ENCODE measurements around the gene MED16. TPM values are rescaled to one million over a fixed set of nuclear protein-coding genes. Genes with fewer than 3 reads are reported as not detected.
A peak's percentile ranks its signal among the peaks of the same experiment; 100 is the strongest.

The MED16 gene
- total and polyA plus RNA-seq, 12 donors = 5.3 to 139 (median 62.6) TPM

GRCh38 chr19:862581-863314, 30.2 kb downstream of the MED16 start:
- H3K36me3 ChIP-seq (replicated peaks in 1 of 2) = peaks cover 0 to 1% of the 10 kb centered on the region in 2 donors
- TF ChIP-seq, protein P1, sequence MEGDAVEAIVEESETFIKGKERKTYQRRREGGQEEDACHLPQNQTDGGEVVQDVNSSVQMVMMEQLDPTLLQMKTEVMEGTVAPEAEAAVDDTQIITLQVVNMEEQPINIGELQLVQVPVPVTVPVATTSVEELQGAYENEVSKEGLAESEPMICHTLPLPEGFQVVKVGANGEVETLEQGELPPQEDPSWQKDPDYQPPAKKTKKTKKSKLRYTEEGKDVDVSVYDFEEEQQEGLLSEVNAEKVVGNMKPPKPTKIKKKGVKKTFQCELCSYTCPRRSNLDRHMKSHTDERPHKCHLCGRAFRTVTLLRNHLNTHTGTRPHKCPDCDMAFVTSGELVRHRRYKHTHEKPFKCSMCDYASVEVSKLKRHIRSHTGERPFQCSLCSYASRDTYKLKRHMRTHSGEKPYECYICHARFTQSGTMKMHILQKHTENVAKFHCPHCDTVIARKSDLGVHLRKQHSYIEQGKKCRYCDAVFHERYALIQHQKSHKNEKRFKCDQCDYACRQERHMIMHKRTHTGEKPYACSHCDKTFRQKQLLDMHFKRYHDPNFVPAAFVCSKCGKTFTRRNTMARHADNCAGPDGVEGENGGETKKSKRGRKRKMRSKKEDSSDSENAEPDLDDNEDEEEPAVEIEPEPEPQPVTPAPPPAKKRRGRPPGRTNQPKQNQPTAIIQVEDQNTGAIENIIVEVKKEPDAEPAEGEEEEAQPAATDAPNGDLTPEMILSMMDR (IDR thresholded peaks at IDR 0.05) = no peak
- TF ChIP-seq POLR2A (IDR thresholded peaks at IDR 0.05) = no peak
- peaks cover 6 to 9% of the 10 kb centered on the region in 2 donors for H3K4me1 ChIP-seq (replicated peaks in 1 of 2)
- intact Hi-C loops (cut with DNase I) = loop anchor here in 1 of 2 donors (5.0 kb wide), 1 partner anchor 55 kb away; the partner anchor contains the start of gene KISS1R
- 9 to 24% (median 16%) methylated on average over 17 to 48 of the region's 48 CpGs for WGBS, 4 donors
- H3K9me3 ChIP-seq (replicated peaks in 1 of 3) = no peaks in the 10 kb centered on the region
- DNase-seq = peak; percentile 64 to 84 (median 74)
- peaks cover 9% of the 10 kb centered on the region for H3K27me3 ChIP-seq
- H3K4me3 ChIP-seq = no peak overlapping the region
- peak overlapping the region in 1 of 5 donors; percentile 29 for H3K27ac ChIP-seq

DNA sequence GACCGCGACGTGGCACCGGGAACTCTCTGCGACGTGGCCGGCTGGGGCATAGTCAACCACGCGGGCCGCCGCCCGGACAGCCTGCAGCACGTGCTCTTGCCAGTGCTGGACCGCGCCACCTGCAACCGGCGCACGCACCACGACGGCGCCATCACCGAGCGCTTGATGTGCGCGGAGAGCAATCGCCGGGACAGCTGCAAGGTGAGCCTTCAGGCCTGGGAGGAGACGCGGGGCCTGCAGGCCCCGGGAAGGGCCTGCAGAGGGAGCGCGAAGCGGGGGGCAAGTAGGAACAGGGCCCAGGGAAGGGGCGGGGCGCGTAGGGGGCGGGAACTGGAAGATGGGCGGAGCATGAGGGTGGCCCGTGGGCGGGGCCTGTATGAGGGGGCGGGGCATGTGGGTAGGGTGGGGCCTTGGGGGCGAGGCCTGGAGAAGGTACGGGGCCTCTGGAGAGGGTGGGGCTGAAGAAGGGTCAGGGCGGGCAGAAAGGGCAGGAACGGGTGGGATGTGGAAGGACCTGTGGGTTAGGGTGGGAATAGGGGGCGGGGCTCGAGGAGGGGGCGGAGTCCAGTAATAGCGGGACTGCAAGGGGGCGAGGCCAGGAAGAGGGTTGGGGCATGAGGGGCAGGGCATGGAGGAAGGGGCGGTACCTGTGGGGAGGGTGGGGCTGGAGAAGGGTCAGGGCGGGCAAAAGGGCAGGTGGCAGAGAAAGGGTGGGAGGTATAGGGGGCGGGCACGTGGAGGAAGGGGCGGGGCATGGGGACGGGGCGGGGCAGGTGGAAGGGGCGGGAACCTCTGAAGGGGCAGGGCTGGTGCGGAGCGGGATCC, 31.0 kb downstream of the MED16 start:
- Histone ChIP-seq H3K27ac (peak overlapping the region in 1 of 5 donors; percentile 29), H3K9me3 (replicated peaks in 1 of 3) (no peaks in the 10 kb centered on the region), H3K4me3 (no peak overlapping the region), H3K27me3 (peaks cover 9% of the 10 kb centered on the region), H3K4me1 (replicated peaks in 1 of 2) (peaks cover 6 to 9% of the 10 kb centered on the region in 2 donors), H3K36me3 (replicated peaks in 1 of 2) (no peaks in the 10 kb centered on the region)
- WGBS, 4 donors = 7 to 28% (median 14%) methylated on average over 10 to 60 of the region's 60 CpGs
- TF ChIP-seq, protein P1 (IDR thresholded peaks at IDR 0.05) = peak in 1 of 6 experiments; percentile 6
- no peak for TF ChIP-seq POLR2A (IDR thresholded peaks at IDR 0.05)
- DNase-seq = peak in 6 of 7 donors; percentile 45 to 85 (median 64)
- intact Hi-C loops (cut with DNase I) = loop anchor here in 1 of 2 donors (5.0 kb wide), 1 partner anchor 55 kb away; the partner anchor contains the start of gene KISS1R

- no peak for TF ChIP-seq POLR2A (IDR thresholded peaks at IDR 0.05)
- TF ChIP-seq, protein P1 (IDR thresholded peaks at IDR 0.05) = no peak
- Histone ChIP-seq H3K4me1 (replicated peaks in 1 of 2) (peaks cover 6 to 9% of the 10 kb centered on the region in 2 donors), H3K27ac (no peak overlapping the region), H3K27me3 (peaks cover 9% of the 10 kb centered on the region), H3K9me3 (replicated peaks in 1 of 3) (no peaks in the 10 kb centered on the region), H3K36me3 (replicated peaks in 1 of 2) (no peaks in the 10 kb centered on the region), H3K4me3 (no peak overlapping the region)
- intact Hi-C loops (cut with DNase I) = loop anchor here in 1 of 2 donors (5.0 kb wide), 1 partner anchor 56 kb away; the partner anchor contains the start of gene KISS1R
- 51 to 59% (median 57%) methylated on average over 10 to 32 of the region's 35 CpGs; no CpG with 5 or more reads in 1 of the 4 donors for WGBS, 4 donors
- peak in 1 of 7 donors; percentile 29 for DNase-seq
These were observed 31.7 kb downstream of the MED16 start for GRCh38 chr19:861141-861755.

All from adrenal gland (tissue), 12 donors.